HTERT RPE-1 (cell line): Measurements from ENCODE around the gene NLGN1.

Experiments used
- in situ Hi-C: fragments of 300-500 bp; cut with MboI; formaldehyde crosslinking; loops from 4 replicates; pipeline ENCODE4 v1.14.3; 2020; ENCODE audit warnings: low sequenced_read_pairs

NLGN1 gene

GRCh38 chr3:174126990-174127758, 729.6 kb downstream of the NLGN1 start:
- in situ Hi-C loops: no loop called here

DNA sequence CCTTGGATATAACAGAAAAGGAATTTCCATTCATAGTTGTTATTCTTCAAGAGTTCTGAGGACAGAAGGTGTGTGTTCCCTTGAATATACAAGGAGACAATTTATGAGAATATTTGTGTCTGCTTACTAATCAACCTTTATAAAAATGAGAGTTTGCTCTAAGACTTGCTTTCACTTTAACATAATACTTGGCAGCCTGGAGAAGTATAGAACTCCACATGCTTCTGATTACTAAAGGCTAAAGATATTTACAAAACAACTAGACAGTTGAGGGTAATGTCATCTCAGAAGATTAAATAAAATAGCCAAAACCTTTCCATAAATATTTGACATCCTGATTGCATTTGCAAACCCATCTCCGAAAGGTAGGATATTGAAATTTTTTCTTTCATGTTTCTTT, 734.5 kb downstream of the NLGN1 start:
- in situ Hi-C loops: no loop called here

DNA sequence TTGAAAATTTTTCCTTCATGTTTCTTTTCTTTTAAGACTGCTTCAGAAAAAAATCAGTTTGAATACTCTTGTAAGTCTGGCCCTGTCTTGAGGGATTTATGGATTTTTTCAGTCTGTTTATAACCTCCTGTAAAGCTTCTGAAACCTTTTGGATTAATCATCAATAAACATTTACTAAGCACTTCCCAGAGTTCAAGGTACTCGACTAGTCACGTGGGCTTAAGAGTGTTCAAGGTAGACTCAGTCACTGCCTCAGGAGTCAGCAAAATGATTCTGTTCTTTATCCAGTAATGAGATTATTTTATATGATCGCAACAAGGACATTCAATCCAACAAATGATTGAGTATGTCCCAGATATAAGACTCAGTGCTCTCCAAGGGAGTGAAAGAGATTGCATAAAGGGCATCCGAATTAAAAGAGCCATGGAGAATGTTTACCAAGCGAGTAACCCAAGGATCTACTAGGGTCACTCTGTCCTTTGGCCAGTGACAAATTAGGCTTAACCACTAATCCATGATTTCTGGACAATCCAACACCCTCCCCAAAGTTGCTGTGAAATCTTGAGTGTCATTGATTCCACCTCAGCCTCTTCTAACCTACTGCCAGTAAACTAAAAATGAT, 735.0 kb downstream of the NLGN1 start:
- in situ Hi-C loops: no loop called here

DNA sequence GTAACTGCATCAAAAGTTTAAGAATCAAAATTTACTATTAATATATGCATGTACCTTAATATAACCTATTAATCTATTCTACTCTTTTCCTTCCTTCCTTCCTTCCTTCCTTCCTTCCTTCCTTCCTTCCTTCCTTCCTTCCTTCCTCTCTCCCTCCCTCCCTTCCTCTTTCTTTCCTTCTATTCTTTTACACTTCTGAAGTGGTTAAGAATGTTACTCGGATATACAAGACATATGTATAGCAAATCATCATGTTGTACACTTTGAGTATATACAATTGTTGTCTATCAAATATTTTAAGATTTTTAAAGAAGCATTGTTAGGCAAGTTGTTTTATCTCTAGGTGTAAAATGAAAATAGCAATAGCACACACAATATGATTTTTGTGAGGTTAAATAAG, 748.5 kb downstream of the NLGN1 start:
- in situ Hi-C loops: no loop called here

DNA sequence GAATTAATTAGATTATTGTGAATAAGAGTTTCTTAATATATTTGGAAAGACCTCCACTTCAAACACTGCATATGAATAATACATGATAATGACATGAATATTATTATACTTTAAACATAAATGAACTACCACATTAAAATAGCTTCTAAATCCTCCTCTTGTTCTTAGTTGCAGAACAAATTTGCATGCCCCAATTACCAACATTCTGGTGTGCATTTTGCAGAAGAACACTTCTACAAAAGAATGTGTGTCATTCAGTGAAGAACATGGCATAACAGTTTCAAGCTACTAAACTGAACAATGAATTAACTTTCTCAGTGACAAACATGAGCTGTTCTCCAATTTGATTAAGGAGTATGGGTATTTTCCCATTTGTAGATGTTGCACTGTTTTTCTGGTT, 750.3 kb downstream of the NLGN1 start:
- in situ Hi-C loops: no loop called here

DNA sequence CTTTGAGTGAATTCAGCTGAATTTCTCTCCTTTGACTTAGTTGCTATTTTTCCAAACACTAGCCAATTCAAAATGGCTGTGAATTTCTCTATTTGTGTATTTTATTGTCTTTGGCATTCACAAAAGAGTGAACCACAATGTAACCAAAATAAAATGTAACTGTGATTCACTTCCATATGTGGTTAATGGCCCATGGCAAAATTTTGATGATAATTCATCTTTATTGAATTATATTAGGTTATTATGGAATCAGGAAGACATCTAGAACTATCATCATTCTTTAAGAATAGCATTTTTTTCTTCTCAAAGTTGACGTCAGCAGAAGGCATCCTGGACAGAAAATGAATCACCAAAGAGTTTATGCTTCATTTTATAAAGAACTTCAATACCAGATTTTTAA, 756.3 kb downstream of the NLGN1 start:
- in situ Hi-C loops: no loop called here

DNA sequence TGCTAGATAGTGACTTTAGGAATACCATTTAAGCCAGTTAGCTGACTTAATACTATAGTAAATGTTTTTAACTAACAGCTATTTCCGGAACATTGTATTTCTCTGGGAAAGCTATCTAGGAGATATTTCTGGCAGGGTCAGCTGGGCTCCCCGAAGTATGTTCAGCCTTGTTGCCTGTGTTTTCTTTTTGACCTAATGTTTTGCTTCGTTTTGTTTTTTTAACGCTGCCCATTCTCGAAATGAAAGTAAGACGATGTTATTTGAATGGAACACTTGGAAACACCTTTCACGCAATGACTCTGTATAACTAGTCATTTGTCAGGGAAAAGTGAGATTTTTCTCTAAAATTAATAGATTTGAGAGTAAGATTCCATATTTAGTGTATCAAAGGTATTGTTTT, 758.7 kb downstream of the NLGN1 start:
- in situ Hi-C loops: no loop called here

DNA sequence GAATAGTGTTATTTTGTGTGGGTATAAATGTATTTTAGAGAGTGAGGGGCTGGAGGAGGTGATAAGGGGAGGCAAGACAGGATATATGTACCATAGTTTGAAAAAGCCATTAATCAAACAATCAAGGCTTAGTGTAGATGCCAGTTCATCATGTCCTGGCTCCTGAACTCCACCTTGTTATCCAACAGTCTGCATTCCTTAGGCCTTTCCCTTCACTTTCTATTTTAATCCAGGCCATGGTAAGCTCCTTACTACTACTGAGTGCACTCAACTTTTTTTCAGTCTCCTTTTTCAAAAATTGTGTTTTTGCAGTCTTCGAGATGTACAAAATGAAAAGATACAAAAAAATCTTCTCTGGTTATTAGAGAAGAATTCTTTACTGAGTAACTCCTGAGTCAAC, 761.1 kb downstream of the NLGN1 start:
- in situ Hi-C loops: no loop called here

- in situ Hi-C loops: no loop called here
These were observed 762.1 kb downstream of the NLGN1 start for GRCh38 chr3:174159604-174160003.

- in situ Hi-C loops: no loop called here
These were observed 765.0 kb downstream of the NLGN1 start for GRCh38 chr3:174162550-174162949.

- in situ Hi-C loops: no loop called here
These were observed 770.5 kb downstream of the NLGN1 start for GRCh38 chr3:174168026-174168425.

DNA sequence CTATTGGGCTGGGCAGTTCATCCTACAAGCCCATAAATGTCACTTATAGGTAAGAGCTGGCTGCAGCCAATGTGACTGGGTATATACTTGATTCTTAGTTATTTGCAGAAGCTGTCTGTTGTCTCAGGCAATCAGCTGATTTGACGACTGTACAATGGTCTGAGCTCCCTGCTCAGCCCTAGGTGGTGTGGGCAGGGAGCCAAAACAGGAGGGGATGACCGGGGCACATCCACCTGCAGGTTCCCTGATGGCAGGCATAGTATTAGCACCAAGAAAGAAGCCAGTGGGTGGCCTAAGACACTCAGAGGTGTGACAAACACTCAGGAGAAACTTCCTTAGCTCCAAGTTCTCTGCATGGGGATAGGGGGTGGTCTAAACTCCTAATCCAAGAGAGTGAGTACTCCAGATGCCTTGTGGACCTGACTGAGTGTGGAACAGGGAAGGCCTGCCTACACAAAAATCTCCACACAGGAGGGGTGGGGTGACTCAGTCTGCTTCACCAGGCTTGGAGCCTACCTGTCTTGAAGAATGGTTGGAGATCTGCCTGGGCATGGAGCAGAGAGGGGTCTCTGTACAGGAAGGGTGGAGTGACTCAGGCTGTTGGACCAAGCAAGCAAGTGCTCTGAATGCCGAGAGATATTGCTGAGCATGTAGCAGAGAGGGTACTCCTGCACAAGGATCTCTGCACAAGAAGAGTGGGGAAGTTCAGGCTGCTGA, 771.2 kb downstream of the NLGN1 start:
- in situ Hi-C loops: no loop called here

DNA sequence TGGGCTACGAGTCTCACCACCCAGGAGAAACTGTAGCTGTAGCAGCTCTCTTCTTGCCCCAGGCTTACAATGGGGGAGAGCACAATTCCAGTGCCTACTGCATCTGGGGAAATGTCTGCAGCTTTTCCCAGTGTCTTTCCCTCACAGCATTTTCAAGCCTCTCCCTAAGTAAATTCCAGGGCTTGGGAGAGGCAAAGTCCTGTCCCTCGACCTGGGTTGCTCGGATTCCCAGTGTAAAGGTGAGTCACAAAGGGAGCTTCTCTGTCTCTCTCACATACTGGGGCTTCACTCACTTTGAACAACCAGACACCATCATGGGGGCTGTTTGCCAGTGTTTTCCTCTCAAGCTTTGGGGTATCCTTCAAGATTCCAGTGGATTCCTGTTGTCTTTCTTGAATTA, 772.2 kb downstream of the NLGN1 start:
- in situ Hi-C loops: no loop called here

GRCh38 chr3:174170248-174170647, 772.7 kb downstream of the NLGN1 start:
- in situ Hi-C loops: no loop called here

GRCh38 chr3:174186377-174186989, 788.9 kb downstream of the NLGN1 start:
- in situ Hi-C loops: no loop called here

DNA sequence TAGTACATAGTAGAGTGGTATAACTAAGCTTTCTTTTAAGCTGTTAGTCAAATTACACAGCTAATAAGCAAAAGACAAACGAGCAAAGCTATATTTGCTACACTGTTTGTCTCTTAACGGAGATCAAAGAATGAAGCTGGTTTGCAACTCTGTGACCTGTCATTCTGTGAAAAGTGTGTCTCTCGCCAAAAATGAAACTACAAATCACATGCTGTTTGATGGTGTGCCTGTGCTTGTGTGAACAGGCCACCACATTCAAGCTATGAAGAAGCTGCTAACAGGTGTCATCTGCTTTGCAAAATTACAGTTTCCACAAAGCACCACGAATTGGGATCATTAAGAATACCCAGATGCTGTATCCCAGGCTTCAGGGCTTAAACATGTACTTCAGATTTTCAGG, 793.8 kb downstream of the NLGN1 start:
- in situ Hi-C loops: no loop called here

DNA sequence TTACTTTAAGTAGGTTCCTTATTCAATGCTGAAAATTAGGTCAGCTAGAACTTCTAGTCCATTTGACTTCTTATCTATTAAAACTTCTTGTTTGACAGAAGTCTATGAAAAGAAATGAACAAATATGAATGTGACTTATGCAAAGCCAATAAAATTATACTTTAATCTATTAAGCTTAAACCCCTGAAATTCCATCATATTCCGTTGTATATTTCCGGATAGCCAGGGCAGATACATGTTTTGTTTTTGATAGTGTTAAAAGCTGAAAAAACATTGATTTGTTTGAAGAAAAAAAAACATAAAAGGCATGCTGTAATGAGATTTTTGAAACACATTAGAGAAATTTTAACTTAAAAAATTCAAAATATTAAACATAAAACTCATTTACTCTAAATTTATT, 794.4 kb downstream of the NLGN1 start:
- in situ Hi-C loops: no loop called here

DNA sequence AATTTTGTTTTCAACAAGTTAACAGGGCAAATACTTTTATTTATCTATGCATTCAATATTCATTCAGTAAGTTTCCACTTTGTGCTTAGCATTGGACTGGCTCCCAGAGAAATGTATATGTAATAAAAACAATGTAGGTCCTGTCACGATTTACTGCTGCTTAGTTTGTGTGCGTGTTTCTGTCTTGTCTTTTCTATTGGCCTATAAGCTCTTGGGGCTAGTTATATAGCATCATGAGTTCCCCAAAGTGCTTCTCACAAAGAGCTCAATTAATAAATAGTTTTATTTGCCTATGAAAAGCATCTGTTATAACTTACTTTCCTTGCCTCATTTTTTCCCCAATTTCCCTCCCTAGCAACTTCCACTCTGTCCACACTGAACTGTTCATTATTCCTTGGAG, 794.9 kb downstream of the NLGN1 start:
- in situ Hi-C loops: no loop called here

DNA sequence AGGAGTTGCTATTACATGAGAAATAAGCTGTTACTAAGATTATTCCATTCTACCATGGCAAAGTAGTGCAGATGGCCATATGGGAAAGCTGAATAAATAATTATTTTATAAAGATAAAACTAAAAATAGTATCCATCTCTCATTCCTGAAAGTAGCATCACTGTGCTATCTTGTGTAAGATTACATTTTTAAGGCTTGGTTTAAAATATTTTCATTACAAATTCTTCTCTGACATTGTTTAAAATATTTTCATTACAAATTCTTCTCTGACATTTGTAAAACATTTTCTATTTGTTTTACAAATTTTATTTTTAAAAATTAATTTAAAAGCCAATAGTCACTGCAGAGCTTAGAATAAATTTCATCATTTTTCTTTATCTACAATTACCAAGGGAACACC, 796.1 kb downstream of the NLGN1 start:
- in situ Hi-C loops: no loop called here

DNA sequence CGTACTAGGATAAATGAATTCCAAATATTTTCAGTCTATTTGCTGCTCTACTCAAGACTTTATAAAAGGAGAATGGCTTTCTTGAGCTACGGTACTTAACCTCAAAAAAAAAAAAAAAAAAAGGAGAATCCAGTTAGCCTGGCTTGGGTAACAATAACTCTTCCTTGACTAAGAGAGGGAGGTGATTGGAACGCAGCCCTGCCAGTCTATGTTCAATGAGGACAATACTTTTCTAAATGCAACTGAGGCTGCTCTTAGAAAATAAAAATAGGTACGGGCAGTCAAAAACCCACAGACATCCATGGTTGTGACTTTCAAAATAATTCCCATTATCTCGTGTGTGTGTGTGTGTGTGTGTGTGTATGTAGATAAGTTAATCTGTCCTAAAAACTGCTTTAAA, 799.9 kb downstream of the NLGN1 start:
- in situ Hi-C loops: no loop called here

DNA sequence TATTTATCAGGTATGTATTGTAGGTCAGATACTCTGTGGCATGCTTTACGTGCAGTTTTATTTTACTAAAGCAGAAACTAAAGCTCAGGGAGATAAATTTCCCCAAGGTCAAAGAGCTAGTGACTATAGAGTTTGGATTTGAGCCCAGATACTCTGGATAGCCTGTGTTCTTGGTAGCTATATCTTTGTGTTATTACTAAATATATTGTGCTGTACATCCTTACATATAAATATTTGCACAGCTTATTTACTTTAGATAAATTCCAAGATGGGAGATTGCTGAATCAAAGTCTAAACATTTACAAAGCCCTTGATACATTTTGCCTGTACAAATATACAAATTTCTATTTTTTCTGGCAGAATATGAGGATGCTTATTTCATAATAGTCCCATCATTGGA, 800.7 kb downstream of the NLGN1 start:
- in situ Hi-C loops: no loop called here

- in situ Hi-C loops: no loop called here
These were observed 802.2 kb downstream of the NLGN1 start for GRCh38 chr3:174199696-174200095.
